ENCODE data around the gene APOA1.

GRCh38 chr11:116835042-116835772 lies 2.2 kb downstream of the APOA1 start:
- TF ChIP-seq, protein P1, sequence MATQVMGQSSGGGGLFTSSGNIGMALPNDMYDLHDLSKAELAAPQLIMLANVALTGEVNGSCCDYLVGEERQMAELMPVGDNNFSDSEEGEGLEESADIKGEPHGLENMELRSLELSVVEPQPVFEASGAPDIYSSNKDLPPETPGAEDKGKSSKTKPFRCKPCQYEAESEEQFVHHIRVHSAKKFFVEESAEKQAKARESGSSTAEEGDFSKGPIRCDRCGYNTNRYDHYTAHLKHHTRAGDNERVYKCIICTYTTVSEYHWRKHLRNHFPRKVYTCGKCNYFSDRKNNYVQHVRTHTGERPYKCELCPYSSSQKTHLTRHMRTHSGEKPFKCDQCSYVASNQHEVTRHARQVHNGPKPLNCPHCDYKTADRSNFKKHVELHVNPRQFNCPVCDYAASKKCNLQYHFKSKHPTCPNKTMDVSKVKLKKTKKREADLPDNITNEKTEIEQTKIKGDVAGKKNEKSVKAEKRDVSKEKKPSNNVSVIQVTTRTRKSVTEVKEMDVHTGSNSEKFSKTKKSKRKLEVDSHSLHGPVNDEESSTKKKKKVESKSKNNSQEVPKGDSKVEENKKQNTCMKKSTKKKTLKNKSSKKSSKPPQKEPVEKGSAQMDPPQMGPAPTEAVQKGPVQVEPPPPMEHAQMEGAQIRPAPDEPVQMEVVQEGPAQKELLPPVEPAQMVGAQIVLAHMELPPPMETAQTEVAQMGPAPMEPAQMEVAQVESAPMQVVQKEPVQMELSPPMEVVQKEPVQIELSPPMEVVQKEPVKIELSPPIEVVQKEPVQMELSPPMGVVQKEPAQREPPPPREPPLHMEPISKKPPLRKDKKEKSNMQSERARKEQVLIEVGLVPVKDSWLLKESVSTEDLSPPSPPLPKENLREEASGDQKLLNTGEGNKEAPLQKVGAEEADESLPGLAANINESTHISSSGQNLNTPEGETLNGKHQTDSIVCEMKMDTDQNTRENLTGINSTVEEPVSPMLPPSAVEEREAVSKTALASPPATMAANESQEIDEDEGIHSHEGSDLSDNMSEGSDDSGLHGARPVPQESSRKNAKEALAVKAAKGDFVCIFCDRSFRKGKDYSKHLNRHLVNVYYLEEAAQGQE (IDR thresholded peaks at IDR 0.05; ENCODE audit: insufficient read depth in 1 of 2, low read depth in 2 of 2, low read length in 2 of 2): no peak
- TF ChIP-seq TAF1 (IDR thresholded peaks at IDR 0.05; ENCODE audit: borderline replicate concordance, insufficient read depth, low read length) (no peak), POLR2AphosphoS5 (IDR thresholded peaks at IDR 0.05; ENCODE audit: low read depth, low read length) (no peak)

Measured in PFSK-1 (cell line).